ENCODE data around the gene HOXB7.

Gene HOXB7

DNA sequence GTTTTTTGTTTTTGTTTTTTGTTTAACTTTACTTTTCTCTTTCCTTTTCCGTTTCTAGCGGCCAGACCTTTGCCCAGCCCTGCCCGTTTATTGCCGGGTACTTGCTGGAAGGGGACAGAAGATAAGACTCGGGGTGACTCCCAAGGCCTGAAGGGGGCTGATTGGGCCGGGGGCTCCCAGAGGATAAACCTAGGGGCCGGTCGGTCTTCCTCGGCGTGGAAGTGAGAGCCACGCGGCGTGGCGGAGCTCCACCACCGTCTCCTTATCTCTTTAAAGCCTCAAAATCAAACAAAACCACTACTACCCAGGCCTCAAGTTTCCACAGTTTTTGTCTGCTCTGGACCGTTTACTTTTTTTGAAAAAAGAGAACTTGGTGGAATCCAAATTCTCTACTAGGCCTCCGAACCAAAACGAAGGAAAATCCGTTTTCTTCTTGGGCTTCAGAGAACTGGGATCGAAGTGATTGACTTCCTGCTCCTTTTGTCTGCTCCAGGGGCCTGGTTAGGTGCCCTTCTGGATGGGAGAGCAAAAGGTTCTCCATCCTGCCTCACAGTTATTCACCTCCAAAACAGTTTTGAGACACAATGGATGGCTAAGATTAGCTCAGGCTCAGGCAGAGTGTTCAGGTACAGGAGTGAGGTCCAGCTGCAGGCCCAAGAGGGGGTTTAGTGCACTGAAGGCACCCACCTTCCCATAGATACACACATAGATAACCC, 23.8 kb upstream of the HOXB7 start:
- TF ChIP-seq, protein P1, sequence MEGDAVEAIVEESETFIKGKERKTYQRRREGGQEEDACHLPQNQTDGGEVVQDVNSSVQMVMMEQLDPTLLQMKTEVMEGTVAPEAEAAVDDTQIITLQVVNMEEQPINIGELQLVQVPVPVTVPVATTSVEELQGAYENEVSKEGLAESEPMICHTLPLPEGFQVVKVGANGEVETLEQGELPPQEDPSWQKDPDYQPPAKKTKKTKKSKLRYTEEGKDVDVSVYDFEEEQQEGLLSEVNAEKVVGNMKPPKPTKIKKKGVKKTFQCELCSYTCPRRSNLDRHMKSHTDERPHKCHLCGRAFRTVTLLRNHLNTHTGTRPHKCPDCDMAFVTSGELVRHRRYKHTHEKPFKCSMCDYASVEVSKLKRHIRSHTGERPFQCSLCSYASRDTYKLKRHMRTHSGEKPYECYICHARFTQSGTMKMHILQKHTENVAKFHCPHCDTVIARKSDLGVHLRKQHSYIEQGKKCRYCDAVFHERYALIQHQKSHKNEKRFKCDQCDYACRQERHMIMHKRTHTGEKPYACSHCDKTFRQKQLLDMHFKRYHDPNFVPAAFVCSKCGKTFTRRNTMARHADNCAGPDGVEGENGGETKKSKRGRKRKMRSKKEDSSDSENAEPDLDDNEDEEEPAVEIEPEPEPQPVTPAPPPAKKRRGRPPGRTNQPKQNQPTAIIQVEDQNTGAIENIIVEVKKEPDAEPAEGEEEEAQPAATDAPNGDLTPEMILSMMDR (IDR thresholded peaks at IDR 0.05; ENCODE audit: control insufficient read depth, extremely low read depth, insufficient read depth), result no peak
- no peak overlapping the region for H3K4me3 ChIP-seq (ENCODE audit: low read depth, low read length)
- no peak for DNase-seq (ENCODE audit: low read depth)

DNA sequence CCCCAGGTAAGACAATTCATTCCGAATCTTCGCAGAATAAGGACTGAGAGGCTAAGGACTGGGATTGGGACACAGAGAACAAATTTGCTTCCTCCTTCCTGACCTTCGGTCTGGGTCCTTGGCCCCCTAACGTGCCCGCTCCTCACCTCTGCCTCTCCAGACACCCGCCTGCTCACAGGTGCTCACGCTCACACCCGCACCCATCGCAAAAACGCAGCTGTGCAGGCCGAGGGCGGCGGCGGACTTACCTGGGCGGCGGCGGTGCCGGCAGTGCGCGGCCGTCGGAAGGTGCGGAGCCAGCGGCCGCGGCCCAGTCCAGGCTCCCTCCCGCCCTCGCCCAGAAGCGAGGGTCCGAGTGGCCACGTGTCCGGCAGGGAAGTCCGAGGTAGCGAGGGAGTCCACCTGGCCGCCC, 22.5 kb upstream of the HOXB7 start:
- TF ChIP-seq, protein P1 (IDR thresholded peaks at IDR 0.05; ENCODE audit: control insufficient read depth, extremely low read depth, insufficient read depth), result no peak
- no peak for DNase-seq (ENCODE audit: low read depth)
- H3K4me3 ChIP-seq (ENCODE audit: low read depth, low read length), result no peak overlapping the region

GRCh38 chr17:48632579-48633265, 21.9 kb upstream of the HOXB7 start:
- no peak overlapping the region for H3K4me3 ChIP-seq (ENCODE audit: low read depth, low read length)
- no peak for DNase-seq (ENCODE audit: low read depth)

GRCh38 chr17:48631693-48632578, 21.1 kb upstream of the HOXB7 start:
- no peak for DNase-seq (ENCODE audit: low read depth)
- no peak overlapping the region for H3K4me3 ChIP-seq (ENCODE audit: low read depth, low read length)
- TF ChIP-seq, protein P1 (IDR thresholded peaks at IDR 0.05; ENCODE audit: control insufficient read depth, extremely low read depth, insufficient read depth), result no peak

More at GRCh38 chr17:48632579-48633265, 21.9 kb upstream of the HOXB7 start:
- TF ChIP-seq, protein P1 (IDR thresholded peaks at IDR 0.05; ENCODE audit: control insufficient read depth, extremely low read depth, insufficient read depth), result no peak

DNA sequence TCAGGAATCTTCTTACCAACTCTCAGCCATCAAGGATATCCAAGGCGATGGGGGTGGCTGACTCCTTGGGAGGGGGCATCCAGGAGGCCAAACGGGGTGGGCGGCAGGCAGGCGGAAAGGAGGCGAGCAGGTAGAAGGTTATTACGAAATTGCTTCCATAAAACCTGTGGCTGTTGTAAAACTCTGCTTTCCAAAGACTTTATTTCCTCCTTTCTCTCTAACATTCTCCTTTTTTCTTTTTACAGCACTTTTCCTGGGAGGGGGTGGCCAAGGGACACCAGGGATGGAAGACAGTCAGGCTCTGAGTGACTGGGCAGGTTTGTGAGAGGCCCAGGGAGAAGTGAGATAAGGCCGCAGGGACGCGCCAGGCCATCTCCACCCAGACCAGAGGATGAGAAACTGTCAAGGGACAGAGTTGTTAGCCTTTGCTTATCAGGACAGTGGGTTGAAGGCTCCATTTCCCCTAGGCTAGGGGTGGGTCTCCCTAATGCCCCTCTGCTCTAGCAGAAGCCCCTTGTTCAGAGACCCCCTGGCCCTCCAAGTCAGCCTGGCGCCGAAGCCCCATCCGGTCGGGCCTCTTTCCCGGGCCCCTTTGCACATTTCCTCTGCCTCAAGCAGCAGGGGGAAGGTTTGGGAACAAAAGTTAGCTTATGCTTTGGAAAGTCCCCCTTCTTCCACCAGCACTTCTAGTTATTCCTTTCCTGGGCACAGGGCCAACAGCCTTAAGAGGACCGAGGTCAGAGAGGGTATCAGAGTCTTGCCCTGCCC, 20.3 kb upstream of the HOXB7 start:
- DNase-seq (ENCODE audit: low read depth), result no peak
- TF ChIP-seq, protein P1 (IDR thresholded peaks at IDR 0.05; ENCODE audit: control insufficient read depth, extremely low read depth, insufficient read depth), result no peak

More for the DNA sequence above, 20.3 kb upstream of the HOXB7 start:
- no peak overlapping the region for H3K4me3 ChIP-seq (ENCODE audit: low read depth, low read length)
